Karpas-422 (cell line): ENCODE measurements around the gene TMEM235. TPM values are rescaled to one million over a fixed set of nuclear protein-coding genes. Genes with fewer than 3 reads are reported as not detected.

Experiments
- DNase-seq: peaks from one replicate; pipeline ENCODE4 v3.0.0-alpha.2; 2015
- H2AFZ ChIP-seq: fragments of 200-600 bp; sonication (generic); 2 replicates; pipeline ENCODE4 v1.6.1; 2014; ENCODE audit warnings: antibody characterized with exemption, low read length, mixed read lengths
- H3K27ac ChIP-seq: fragments of 200-600 bp; sonication (generic); 2 replicates; pipeline ENCODE4 v1.5.1; 2014; ENCODE audit warnings: mild to moderate bottlenecking, low read length, moderate library complexity
- H3K27me3 ChIP-seq: fragments of 200-600 bp; sonication (generic); 2 replicates; pipeline ENCODE4 v1.6.1; 2014; ENCODE audit warnings: low read length, mixed read lengths
- H3K36me3 ChIP-seq: fragments of 200-600 bp; sonication (generic); 2 replicates; pipeline ENCODE4 v1.6.1; 2014; ENCODE audit warnings: low read length, mixed read lengths; ENCODE audit not compliant: insufficient read depth
- H3K4me1 ChIP-seq: fragments of 200-600 bp; sonication (generic); 2 replicates; pipeline ENCODE4 v1.6.1; 2014; ENCODE audit warnings: mild to moderate bottlenecking, low read length, mixed read lengths
- H3K4me2 ChIP-seq: fragments of 200-600 bp; sonication (generic); 2 replicates; pipeline ENCODE4 v1.6.1; 2014; ENCODE audit warnings: low read length, low read depth, mild to moderate bottlenecking; ENCODE audit not compliant: poor library complexity, severe bottlenecking
- H3K4me3 ChIP-seq: fragments of 200-600 bp; sonication (generic); 2 replicates; pipeline ENCODE4 v1.5.1; 2014; ENCODE audit warnings: mild to moderate bottlenecking, antibody characterized with exemption, low read length, mixed read lengths
- H3K79me2 ChIP-seq: fragments of 200-600 bp; sonication (generic); 2 replicates; pipeline ENCODE4 v1.6.1; 2014; ENCODE audit warnings: mild to moderate bottlenecking, low read length, mixed read lengths
- H3K9ac ChIP-seq: fragments of 200-600 bp; sonication (generic); 2 replicates; pipeline ENCODE4 v1.6.0; 2014; ENCODE audit warnings: low read length
- H3K9me2 ChIP-seq: fragments of 200-600 bp; sonication (generic), shearing (Covaris generic); replicated peaks from 2 replicates; pipeline ENCODE4 v1.6.0; 2014; ENCODE audit warnings: mild to moderate bottlenecking, low read length, moderate library complexity; ENCODE audit not compliant: insufficient read depth
- H3K9me3 ChIP-seq: fragments of 300-700, 200-600 bp; sonication (generic); 2 replicates; pipeline ENCODE4 v1.6.1; 2014; ENCODE audit warnings: low read length, mixed read lengths
- H4K20me1 ChIP-seq: fragments of 200-600 bp; sonication (generic); 2 replicates; pipeline ENCODE4 v1.6.1; 2014; ENCODE audit warnings: mild to moderate bottlenecking, antibody characterized with exemption, low read length, low read depth; ENCODE audit not compliant: insufficient read depth
- total RNA-seq: library from RNA; depleted of rRNA; stranded (reverse); fragments of >200 nt; shearing (Covaris generic); gene quantifications from 2 replicates; pipeline ENCODE4 v1.2.3, GENCODE V29; 2014; ENCODE audit warnings: low replicate concordance

TMEM235 gene
- total RNA-seq, 1 experiment from 2014 or later, result not detected

DNA sequence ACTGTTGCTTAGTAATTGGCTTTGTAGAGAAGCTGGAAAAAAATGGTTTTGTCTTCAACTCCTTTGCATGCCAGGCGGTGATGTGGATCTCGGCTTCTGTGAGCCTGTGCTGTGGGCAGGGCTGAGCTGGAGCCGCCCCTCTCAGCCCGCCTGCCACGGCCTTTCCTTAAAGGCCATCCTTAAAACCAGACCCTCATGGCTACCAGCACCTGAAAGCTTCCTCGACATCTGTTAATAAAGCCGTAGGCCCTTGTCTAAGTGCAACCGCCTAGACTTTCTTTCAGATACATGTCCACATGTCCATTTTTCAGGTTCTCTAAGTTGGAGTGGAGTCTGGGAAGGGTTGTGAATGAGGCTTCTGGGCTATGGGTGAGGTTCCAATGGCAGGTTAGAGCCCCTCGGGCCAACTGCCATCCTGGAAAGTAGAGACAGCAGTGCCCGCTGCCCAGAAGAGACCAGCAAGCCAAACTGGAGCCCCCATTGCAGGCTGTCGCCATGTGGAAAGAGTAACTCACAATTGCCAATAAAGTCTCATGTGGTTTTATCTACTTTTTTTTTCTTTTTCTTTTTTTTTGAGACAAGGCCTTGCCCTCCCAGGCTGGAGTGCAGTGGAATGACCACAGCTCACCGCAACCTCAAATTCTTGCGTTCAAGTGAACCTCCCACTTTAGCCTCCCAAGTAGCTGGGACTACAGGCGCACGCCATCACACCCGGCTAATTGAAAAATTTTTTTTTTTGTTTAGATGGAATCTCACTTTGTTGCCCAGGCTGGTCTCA lies 6.2 kb upstream of the TMEM235 start:
- H3K9me2 ChIP-seq, result no peaks in the 10 kb centered on the region
- no peak overlapping the region for H3K9ac ChIP-seq
- no peak overlapping the region for H2AFZ ChIP-seq
- H3K9me3 ChIP-seq, result no peaks in the 10 kb centered on the region
- peaks cover 19% of the 10 kb centered on the region for H3K36me3 ChIP-seq
- no peaks in the 10 kb centered on the region for H3K27me3 ChIP-seq
- no peak overlapping the region for H3K27ac ChIP-seq
- H3K4me1 ChIP-seq, result no peaks in the 10 kb centered on the region
- H4K20me1 ChIP-seq, result no peaks in the 10 kb centered on the region
- no peak overlapping the region for H3K4me3 ChIP-seq
- DNase-seq, result no peak
- no peak overlapping the region for H3K4me2 ChIP-seq
- H3K79me2 ChIP-seq, result no peaks in the 10 kb centered on the region

DNA sequence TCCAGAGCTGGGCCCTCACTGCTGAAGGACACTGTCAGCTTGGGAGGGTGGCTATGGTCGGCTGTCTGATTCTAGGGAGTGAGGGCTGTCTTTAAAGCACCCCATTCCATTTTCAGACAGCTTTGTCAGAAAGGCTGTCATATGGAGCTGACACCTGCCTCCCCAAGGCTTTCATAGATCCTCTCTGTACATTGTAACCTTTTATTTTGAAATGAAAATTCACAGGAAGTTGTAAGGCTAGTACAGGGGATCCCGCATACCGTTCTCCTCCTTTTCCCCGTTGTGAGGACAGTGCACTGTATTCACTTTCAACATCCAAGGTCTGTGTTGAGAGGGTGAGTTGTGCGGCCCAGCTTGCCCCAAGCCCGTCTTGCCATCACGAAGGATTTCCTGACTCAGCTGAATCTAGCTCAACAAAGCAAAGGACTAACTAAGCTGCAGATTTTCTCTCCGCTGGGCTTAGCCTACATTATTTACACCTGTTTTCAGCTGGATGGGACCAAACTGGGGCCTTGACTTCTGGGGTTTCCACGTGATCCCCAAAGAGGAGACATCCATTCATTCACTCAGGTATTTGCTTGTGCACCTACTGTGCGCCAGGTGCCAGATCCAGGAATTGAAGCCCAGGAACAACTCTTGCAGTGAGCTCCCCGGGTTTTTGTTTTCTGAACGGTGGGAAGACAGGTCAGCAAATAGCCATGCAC lies 5.2 kb upstream of the TMEM235 start:
- Histone ChIP-seq H3K9me3 (no peaks in the 10 kb centered on the region), H3K9ac (no peak overlapping the region), H4K20me1 (no peaks in the 10 kb centered on the region), H3K4me3 (no peak overlapping the region), H3K27me3 (no peaks in the 10 kb centered on the region), H3K4me2 (no peak overlapping the region), H3K36me3 (peaks cover 14% of the 10 kb centered on the region), H3K79me2 (no peaks in the 10 kb centered on the region), H3K9me2 (no peaks in the 10 kb centered on the region), H2AFZ (no peak overlapping the region), H3K27ac (no peak overlapping the region), H3K4me1 (no peaks in the 10 kb centered on the region)
- DNase-seq, result no peak

DNA sequence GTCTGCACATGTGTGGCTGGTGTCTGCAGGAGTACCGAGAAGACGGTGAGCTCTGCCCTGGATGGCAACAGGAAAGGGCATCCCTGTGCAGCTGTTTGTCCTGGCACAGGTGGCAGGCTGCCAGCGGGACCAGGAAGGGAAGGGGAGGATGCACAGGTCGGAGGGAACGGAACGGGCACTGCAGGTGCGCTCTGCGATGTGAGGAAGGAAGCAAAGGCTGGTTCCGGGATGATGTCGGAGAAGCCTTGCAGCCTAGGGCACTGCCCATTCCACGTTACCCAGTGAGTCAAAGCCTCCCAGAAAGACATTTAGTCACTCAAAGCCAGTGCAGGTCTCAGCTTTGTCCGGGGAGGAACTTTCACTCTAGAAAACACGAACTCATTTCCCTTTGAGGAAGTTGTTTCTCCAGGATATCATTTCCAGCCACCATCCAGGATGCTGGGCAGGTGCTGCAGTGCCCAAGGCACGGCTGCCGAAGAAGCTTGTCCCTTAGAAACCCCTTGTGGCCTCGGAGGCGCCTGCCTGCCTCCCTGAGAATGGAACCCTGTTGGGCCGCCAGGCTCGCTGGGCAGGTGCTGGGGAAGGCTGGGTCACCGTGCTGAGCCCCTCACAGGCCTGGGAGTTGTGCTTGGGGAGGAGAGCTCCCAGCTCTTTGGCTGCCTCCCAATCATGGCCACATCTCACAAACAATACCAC lies 4.5 kb upstream of the TMEM235 start:
- Histone ChIP-seq H2AFZ (no peak overlapping the region), H4K20me1 (no peaks in the 10 kb centered on the region), H3K79me2 (no peaks in the 10 kb centered on the region), H3K27ac (no peak overlapping the region), H3K9me2 (no peaks in the 10 kb centered on the region), H3K27me3 (no peaks in the 10 kb centered on the region), H3K4me2 (no peak overlapping the region), H3K9ac (no peak overlapping the region), H3K4me3 (no peak overlapping the region), H3K9me3 (no peaks in the 10 kb centered on the region), H3K36me3 (peaks cover 10% of the 10 kb centered on the region; the same call in 1 of the 2 replicates), H3K4me1 (no peaks in the 10 kb centered on the region)
- no peak for DNase-seq

DNA sequence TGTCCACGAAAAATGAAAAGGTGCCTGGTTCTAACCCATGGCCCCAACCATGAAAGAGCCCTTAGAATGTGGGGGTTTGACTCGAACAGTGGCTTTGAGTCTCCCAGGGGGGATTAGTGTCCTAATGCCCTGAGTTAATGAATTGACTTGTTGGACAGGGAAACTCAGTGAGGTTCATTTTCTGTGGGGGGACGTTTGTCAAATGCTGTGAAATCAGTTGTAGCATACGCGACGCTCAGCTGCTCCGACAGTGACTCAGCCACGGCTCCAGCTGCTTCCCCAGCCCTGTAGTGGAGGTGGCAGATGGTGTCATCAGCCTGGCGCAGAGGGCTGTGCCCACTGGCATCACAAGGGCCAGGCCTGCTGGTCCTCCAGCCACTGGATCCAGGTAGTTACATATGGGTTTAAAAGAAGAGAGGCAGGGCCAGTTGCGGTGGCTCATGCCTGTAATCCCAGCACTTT lies 3.9 kb upstream of the TMEM235 start:
- Histone ChIP-seq H3K4me3 (no peak overlapping the region), H3K9me2 (no peaks in the 10 kb centered on the region), H3K9ac (no peak overlapping the region), H3K36me3 (peaks cover 10% of the 10 kb centered on the region; the same call in 1 of the 2 replicates), H3K9me3 (no peaks in the 10 kb centered on the region), H3K4me1 (no peaks in the 10 kb centered on the region), H3K27me3 (no peaks in the 10 kb centered on the region), H3K79me2 (no peaks in the 10 kb centered on the region), H3K4me2 (no peak overlapping the region), H3K27ac (no peak overlapping the region), H2AFZ (no peak overlapping the region), H4K20me1 (no peaks in the 10 kb centered on the region)
- DNase-seq, result no peak

DNA sequence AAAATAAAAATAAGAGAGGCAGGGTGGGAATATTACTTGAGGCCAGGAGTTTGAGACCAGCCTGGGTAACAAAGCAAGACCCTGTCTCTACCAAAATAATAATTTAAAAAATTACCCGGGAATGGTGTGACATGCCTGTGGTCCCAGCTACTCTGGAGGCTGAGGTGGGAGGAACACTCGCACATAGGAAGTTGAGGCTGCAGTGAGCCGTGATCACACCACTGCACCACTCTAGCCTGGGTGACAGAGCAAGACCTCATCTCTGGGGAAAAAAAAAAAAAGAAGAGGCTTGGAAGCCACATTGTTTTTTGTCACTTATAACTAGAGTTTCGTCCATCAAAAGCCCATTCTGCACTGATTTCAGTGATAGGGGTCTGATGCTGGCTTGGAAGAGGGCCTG lies 3.3 kb upstream of the TMEM235 start:
- peaks cover 10% of the 10 kb centered on the region; the same call in 1 of the 2 replicates for H3K36me3 ChIP-seq
- no peak overlapping the region for H3K9ac ChIP-seq
- H3K79me2 ChIP-seq, result no peaks in the 10 kb centered on the region
- no peaks in the 10 kb centered on the region for H3K4me1 ChIP-seq
- no peak overlapping the region for H3K27ac ChIP-seq
- no peak for DNase-seq
- no peaks in the 10 kb centered on the region for H4K20me1 ChIP-seq
- H3K9me2 ChIP-seq, result no peaks in the 10 kb centered on the region
- no peaks in the 10 kb centered on the region for H3K27me3 ChIP-seq
- no peak overlapping the region for H2AFZ ChIP-seq
- H3K4me3 ChIP-seq, result no peak overlapping the region
- H3K4me2 ChIP-seq, result no peak overlapping the region
- H3K9me3 ChIP-seq, result no peaks in the 10 kb centered on the region

DNA sequence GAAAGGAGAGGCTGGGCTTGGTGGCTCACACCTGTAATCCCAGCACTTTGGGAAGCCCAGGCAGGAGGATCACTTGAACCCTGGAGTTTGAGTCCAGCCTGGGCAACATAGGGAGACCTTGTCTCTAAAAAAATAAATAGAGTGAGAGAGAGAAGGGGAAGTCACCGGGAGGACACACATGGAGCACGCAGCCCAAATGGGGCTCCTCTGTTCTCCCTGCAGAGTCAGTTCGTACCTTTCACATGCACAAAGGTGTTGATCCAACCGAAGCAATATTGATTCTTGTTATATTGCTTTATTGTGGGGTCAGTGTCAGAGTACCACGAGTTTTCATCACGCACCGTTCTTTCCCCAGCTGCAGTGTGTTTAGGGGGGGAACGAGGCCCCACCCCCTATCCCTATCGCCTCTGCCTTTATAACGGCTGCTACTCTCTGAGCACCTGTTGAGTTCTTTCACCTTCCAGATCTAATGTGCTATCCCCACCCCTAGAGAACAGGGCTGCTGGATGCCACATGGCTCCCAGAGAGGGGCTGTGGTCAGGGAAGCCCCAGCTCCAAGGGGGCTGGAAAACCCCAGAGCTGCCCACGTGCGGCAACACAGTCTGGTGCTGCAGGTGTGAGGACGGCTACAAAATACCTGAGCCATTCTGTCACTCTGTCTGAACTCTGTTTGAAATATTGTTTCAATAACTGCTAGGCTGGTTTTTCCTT lies 1.0 kb upstream of the TMEM235 start:
- no peaks in the 10 kb centered on the region for H4K20me1 ChIP-seq
- DNase-seq, result no peak
- no peaks in the 10 kb centered on the region for H3K27me3 ChIP-seq
- H3K4me2 ChIP-seq, result no peak overlapping the region
- no peak overlapping the region for H2AFZ ChIP-seq
- H3K9me3 ChIP-seq, result no peaks in the 10 kb centered on the region
- no peaks in the 10 kb centered on the region for H3K4me1 ChIP-seq
- no peak overlapping the region for H3K4me3 ChIP-seq
- no peaks in the 10 kb centered on the region for H3K79me2 ChIP-seq
- H3K36me3 ChIP-seq, result no peaks in the 10 kb centered on the region
- no peaks in the 10 kb centered on the region for H3K9me2 ChIP-seq
- H3K27ac ChIP-seq, result no peak overlapping the region
- no peak overlapping the region for H3K9ac ChIP-seq

DNA sequence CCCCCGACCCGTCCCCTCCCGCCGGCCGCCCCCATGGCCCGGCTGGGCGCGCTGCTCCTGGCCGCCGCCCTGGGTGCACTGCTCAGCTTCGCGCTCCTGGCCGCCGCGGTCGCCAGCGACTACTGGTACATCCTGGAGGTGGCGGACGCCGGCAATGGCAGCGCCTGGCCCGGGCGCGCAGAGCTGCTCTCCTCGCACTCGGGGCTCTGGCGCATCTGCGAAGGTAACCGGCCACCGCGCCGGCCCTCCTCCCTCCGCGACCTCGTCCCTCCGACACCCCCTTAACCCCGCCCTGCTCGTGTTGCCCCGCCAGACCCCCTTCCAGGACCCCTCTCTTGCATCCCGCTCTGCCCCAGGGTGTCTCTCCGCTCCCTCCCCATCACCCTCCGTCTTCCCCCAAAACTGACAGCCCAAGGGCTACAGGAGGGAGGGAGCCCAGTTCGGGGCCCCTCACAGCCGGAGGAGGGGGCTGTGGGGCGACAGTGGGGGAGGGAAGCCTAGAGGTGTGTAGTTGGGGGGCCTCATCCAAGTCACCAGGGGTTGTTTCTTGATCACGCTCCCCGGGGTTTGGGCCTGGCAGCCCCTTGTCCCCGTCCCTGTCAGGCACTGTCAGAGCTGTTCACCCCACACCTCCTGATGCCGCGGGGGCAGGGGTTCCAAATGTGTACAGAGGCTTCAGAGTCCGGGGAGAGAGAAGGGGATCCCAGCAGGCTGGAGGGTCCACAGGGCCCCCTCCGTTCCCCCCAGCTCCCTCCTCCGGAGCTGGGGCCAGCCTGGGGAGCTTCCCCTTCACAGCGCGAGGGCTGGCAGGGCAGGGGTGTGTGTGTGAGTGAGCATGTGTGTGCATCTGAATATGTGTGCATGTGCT lies 794 bp downstream of the TMEM235 start:
- Histone ChIP-seq H3K4me2 (no peak overlapping the region), H3K4me1 (no peaks in the 10 kb centered on the region), H3K36me3 (no peaks in the 10 kb centered on the region), H3K4me3 (no peak overlapping the region), H3K9ac (no peak overlapping the region), H4K20me1 (no peaks in the 10 kb centered on the region), H3K9me3 (no peaks in the 10 kb centered on the region), H3K27me3 (no peaks in the 10 kb centered on the region), H3K79me2 (no peaks in the 10 kb centered on the region), H2AFZ (no peak overlapping the region), H3K27ac (no peak overlapping the region), H3K9me2 (no peaks in the 10 kb centered on the region)
- no peak for DNase-seq
